A673 (cell line): ENCODE results near the gene TBX4.

Experiments used
- EZH2 ChIP-seq: fragments of 200-600 bp; sonication (generic); IDR thresholded peaks from 2 replicates; pipeline ENCODE4 v1.6.1; 2017; ENCODE audit warnings: borderline replicate concordance, low read depth, mild to moderate bottlenecking, mixed read lengths, antibody characterized with exemption, low read length; ENCODE audit not compliant: poor library complexity, severe bottlenecking
- TF ChIP-seq, protein P1 (sequence below): fragments of 300-800, 200-600 bp; sonication (generic); conservative IDR thresholded peaks from 2 replicates; pipeline ENCODE4 v1.5.1; 2017; ENCODE audit warnings: low read depth, mild to moderate bottlenecking, antibody characterized with exemption, low read length, moderate library complexity, mixed read lengths

GRCh38 chr17:61517843-61518606, 65.8 kb downstream of the TBX4 start:
- TF ChIP-seq, protein P1, sequence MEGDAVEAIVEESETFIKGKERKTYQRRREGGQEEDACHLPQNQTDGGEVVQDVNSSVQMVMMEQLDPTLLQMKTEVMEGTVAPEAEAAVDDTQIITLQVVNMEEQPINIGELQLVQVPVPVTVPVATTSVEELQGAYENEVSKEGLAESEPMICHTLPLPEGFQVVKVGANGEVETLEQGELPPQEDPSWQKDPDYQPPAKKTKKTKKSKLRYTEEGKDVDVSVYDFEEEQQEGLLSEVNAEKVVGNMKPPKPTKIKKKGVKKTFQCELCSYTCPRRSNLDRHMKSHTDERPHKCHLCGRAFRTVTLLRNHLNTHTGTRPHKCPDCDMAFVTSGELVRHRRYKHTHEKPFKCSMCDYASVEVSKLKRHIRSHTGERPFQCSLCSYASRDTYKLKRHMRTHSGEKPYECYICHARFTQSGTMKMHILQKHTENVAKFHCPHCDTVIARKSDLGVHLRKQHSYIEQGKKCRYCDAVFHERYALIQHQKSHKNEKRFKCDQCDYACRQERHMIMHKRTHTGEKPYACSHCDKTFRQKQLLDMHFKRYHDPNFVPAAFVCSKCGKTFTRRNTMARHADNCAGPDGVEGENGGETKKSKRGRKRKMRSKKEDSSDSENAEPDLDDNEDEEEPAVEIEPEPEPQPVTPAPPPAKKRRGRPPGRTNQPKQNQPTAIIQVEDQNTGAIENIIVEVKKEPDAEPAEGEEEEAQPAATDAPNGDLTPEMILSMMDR: no peak
- TF ChIP-seq EZH2: no peak
